Activated B cell treated with CpG ODN at 0.5 μM for 24 hours (primary cell): ENCODE measurements around the gene TGFBRAP1. TPM values are rescaled to one million over a fixed set of nuclear protein-coding genes. Genes with fewer than 3 reads are reported as not detected.

ENCODE experiments used
- ATAC-seq: fragments of 200-7000 bp; cut with Tn5 transposase; one replicate; pipeline ENCODE4 v1.10.0; 2021; ENCODE audit warnings: low read depth, mild to moderate bottlenecking, moderate library complexity
- CTCF ChIA-PET: fragments of 350-600 bp; sonication (Branson Sonifier 250); formaldehyde crosslinking; loops from one replicate; lab custom pipeline; 2021; ENCODE audit warnings: antibody characterized with exemption; lab: Charles Lee
- POLR2A ChIA-PET: fragments of 350-600 bp; sonication (Branson Sonifier 250); formaldehyde crosslinking; loops from one replicate; lab custom pipeline; 2021; ENCODE audit warnings: antibody characterized with exemption; lab: Charles Lee
- DNase-seq: peaks from one replicate; pipeline ENCODE4 v3.0.0; 2022
- H3K27ac Mint-ChIP-seq: one replicate; pipeline ENCODE4 v1.8.0; 2020; ENCODE audit warnings: mixed read lengths
- H3K27me3 Mint-ChIP-seq: one replicate; pipeline ENCODE4 v1.8.0; 2021; ENCODE audit warnings: mixed read lengths
- H3K36me3 Mint-ChIP-seq: one replicate; pipeline ENCODE4 v1.8.0; 2021; ENCODE audit warnings: low read depth, mixed read lengths
- H3K4me1 Mint-ChIP-seq: one replicate; pipeline ENCODE4 v1.8.0; 2021; ENCODE audit warnings: mixed read lengths
- H3K4me3 Mint-ChIP-seq: one replicate; pipeline ENCODE4 v1.8.0; 2020; ENCODE audit warnings: mild to moderate bottlenecking, mixed read lengths
- H3K9me3 Mint-ChIP-seq: one replicate; pipeline ENCODE4 v1.8.0; 2020; ENCODE audit warnings: mixed read lengths
- CTCF ChIP-seq: fragments of 200-600 bp; IDR thresholded peaks from one replicate; pipeline ENCODE4 v1.8.0; 2022; ENCODE audit warnings: antibody characterized with exemption, mild to moderate bottlenecking
- intact Hi-C: fragments of 100-400 bp; cut with micrococcal nuclease; formaldehyde crosslinking; loops from one replicate; pipeline ENCODE4 v1.15.1; 2024
- total RNA-seq: library from RNA; stranded (reverse); gene quantifications from 2 replicates; pipeline ENCODE4 v1.2.3, GENCODE V29; 2022

The TGFBRAP1 gene
- total RNA-seq, 1 donor from 2014 or later, result 25.2 TPM

- POLR2A ChIA-PET, result no interaction called here
- ATAC-seq, result no peak
- H3K4me1 Mint-ChIP-seq, result peaks cover 14% of the 10 kb centered on the region
- H3K27me3 Mint-ChIP-seq, result no peaks in the 10 kb centered on the region
- no peak overlapping the region for H3K4me3 Mint-ChIP-seq
- intact Hi-C loops, result no loop called here
- TF ChIP-seq CTCF, result no peak
- no peak overlapping the region for H3K27ac Mint-ChIP-seq
- H3K9me3 Mint-ChIP-seq, result no peaks in the 10 kb centered on the region
- CTCF ChIA-PET, result no interaction called here
- no peaks in the 10 kb centered on the region for H3K36me3 Mint-ChIP-seq
- no peak for DNase-seq
These were observed 87.1 kb downstream of the TGFBRAP1 start for GRCh38 chr2:105242286-105242993.

- H3K27ac Mint-ChIP-seq, result no peak within 1 kb of the TSS
- H3K4me3 Mint-ChIP-seq, result no peak within 1 kb of the TSS
- no peak for ATAC-seq
- POLR2A ChIA-PET, result no interaction called here
- no peaks in the 10 kb centered on the region for H3K36me3 Mint-ChIP-seq
- CTCF ChIA-PET, result interaction anchor here (12.6 kb wide), 1 partner anchor 127 kb away, joined by 258 read pairs; no protein-coding TSS in a partner anchor
- intact Hi-C loops, result no loop called here
- H3K9me3 Mint-ChIP-seq, result no peaks in the 10 kb centered on the region
- no peak for DNase-seq
- TF ChIP-seq CTCF, result no peak
- peaks cover 18% of the 10 kb centered on the region for H3K4me1 Mint-ChIP-seq
- H3K27me3 Mint-ChIP-seq, result no peaks in the 10 kb centered on the region
These were observed 88.1 kb downstream of the TGFBRAP1 start, which contains the start of gene GPR45 for GRCh38 chr2:105241443-105241842. GPR45 (plus strand) TSS chr2:105241743; CDS start chr2:105241859, 116 bp downstream.

GRCh38 chr2:105239924-105240323, 89.6 kb downstream of the TGFBRAP1 start:
- H3K9me3 Mint-ChIP-seq, result no peaks in the 10 kb centered on the region
- H3K4me3 Mint-ChIP-seq, result no peak overlapping the region
- intact Hi-C loops, result loop anchor here (5.0 to 10.0 kb wide), 5 partner anchors 65 to 1283 kb away; partner anchors contain the start of gene POU3F3
- no peaks in the 10 kb centered on the region for H3K36me3 Mint-ChIP-seq
- ChIA-PET POLR2A (no interaction called here), CTCF (interaction anchor here (12.6 kb wide), 1 partner anchor 126 kb away, joined by 258 read pairs; no protein-coding TSS in a partner anchor)
- H3K4me1 Mint-ChIP-seq, result peaks cover 25% of the 10 kb centered on the region
- H3K27me3 Mint-ChIP-seq, result no peaks in the 10 kb centered on the region
- DNase-seq (no peak), ATAC-seq (no peak)
- TF ChIP-seq CTCF, result no peak
- H3K27ac Mint-ChIP-seq, result no peak overlapping the region

- H3K27me3 Mint-ChIP-seq, result no peaks in the 10 kb centered on the region
- H3K9me3 Mint-ChIP-seq, result no peaks in the 10 kb centered on the region
- ATAC-seq (no peak), DNase-seq (no peak)
- H3K27ac Mint-ChIP-seq, result no peak overlapping the region
- H3K4me3 Mint-ChIP-seq, result no peak overlapping the region
- intact Hi-C loops, result loop anchor here (5.0 to 10.0 kb wide), 5 partner anchors 64 to 1281 kb away; partner anchors contain the start of gene POU3F3
- CTCF ChIA-PET, result interaction anchor here (12.6 kb wide), 1 partner anchor 125 kb away, joined by 258 read pairs; no protein-coding TSS in a partner anchor
- no peak for TF ChIP-seq CTCF
- POLR2A ChIA-PET, result no interaction called here
- H3K4me1 Mint-ChIP-seq, result peaks cover 25% of the 10 kb centered on the region
- H3K36me3 Mint-ChIP-seq, result no peaks in the 10 kb centered on the region
These were observed 90.8 kb downstream of the TGFBRAP1 start for GRCh38 chr2:105238664-105239240.
